Measurements from ENCODE around the gene HACD3. TPM values are rescaled to one million over a fixed set of nuclear protein-coding genes. Genes with fewer than 3 reads are reported as not detected.
"Not testable (repeated sequence)": the region's sequence is repeated elsewhere in the genome, so short reads cannot be mapped to it uniquely, and the experiment has no call there.

The HACD3 gene
- polyA plus RNA-seq, 2 of the 4 experiments (the other 2 are of a cell fraction) = 151 to 212 TPM

DNA sequence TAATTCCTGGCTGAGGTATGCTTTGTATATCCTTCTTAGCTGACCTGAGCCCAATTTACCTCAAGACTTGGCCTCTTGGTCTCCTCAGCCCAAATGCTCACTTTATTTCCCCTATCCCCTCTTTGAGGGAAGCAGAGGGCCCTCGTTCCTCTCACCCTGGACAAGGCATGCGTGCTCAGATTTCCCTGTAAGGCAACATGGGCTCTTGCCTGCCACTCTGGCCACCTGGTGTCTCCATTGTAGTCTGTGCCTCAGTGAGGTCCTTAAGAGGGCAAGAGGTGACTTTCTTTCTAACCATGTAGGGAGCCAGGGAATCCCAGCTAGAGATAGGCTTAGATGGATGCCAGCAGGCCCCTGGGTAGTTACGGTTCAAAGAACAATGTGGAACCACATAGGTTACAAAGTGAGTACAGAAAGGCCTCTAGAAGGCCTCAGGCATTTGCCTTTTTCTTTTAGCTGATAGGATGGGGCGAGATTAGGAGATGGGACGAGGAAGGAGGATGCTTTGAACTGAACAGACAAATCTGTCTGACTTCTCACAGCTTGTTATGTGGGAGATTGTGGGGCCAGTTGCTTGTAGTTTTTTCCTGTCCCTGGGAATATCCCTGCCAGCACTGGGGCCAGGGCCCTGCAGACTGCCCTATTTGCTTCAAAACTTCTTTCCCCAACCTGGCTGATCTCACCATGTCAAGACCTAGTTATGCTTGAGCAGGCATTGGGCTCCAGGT, 81.8 kb downstream of the HACD3 start:
- H3K4me1 ChIP-seq = peaks cover 18% of the 10 kb centered on the region
- WGBS (ENCODE audit: missing lambda C conversion rate) = 91% methylated on average over 5 of the region's 5 CpGs
- ChIA-PET POLR2A (interaction anchor here (0.6 to 3.3 kb wide), 6 partner anchors 13 to 307 kb away, joined by 3 to 62 read pairs (median 4); partner anchors contain the start of genes RAB11A and RNU5B-1), CTCF (interaction anchor here (1.1 to 5.6 kb wide), 15 partner anchors 10 to 569 kb away, joined by 3 to 43 read pairs (median 9); partner anchors contain the start of genes RAB11A and SLC24A1)
- TF ChIP-seq HOXB5 (CRISPR knock-in tag; IDR thresholded peaks at IDR 0.05) = no peak
- no peak for TF ChIP-seq HEYL (CRISPR knock-in tag; IDR thresholded peaks at IDR 0.05)
- TF ChIP-seq JUN (IDR thresholded peaks at IDR 0.05) = no peak
- no peak for TF ChIP-seq FOSL2 (IDR thresholded peaks at IDR 0.05)
- TF ChIP-seq FOSL2 (CRISPR knock-in tag; IDR thresholded peaks at IDR 0.05) = no peak
- no peak for TF ChIP-seq NR3C1 (IDR thresholded peaks at IDR 0.05)
- no peaks in the 10 kb centered on the region for H3K9me3 ChIP-seq
- FAIRE-seq (no peak), DNase-seq (ENCODE audit: low read depth in 1 of 2, low spot score in 1 of 2) (peak in 1 of 2 experiments; percentile 13), ATAC-seq (no peak)
- H3K4me3 ChIP-seq = peak overlapping the region; percentile 83
- H3K27ac ChIP-seq = peak overlapping the region; percentile 93 to 94
- H3K4me2 ChIP-seq = peak overlapping the region; percentile 94

DNA sequence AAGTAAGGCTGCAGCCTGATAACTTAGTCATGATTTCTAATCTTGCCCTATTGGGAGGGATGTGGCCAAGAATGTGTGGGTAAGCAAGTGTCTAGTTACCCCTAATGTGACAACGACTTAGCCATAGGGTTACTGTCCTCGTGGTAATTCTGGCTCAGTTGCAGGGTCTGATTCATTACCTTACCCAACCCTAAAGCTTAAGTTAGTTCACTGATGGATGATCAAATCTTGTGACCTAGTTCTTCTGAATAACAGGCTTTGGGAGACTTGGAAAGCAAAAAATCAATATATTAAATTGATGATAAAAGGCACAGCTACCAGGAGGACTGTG, 82.3 kb downstream of the HACD3 start:
- Histone ChIP-seq H3K27ac (no peak overlapping the region), H3K4me1 (peaks cover 18% of the 10 kb centered on the region), H3K4me3 (no peak overlapping the region), H3K9me3 (no peaks in the 10 kb centered on the region), H3K4me2 (no peak overlapping the region; the same call in 2 of the 3 replicates)
- no peak for TF ChIP-seq GATA3 (IDR thresholded peaks at IDR 0.05; ENCODE audit: borderline replicate concordance)
- no peak for TF ChIP-seq FOXS1 (CRISPR knock-in tag; IDR thresholded peaks at IDR 0.05)
- TF ChIP-seq ZC3H11A (IDR thresholded peaks at IDR 0.05) = no peak
- no peak for ATAC-seq
- DNase-seq (ENCODE audit: low read depth in 1 of 2, low spot score in 1 of 2) = no peak
- CTCF ChIA-PET = interaction anchor here (2.4 to 5.6 kb wide), 8 partner anchors 10 to 257 kb away, joined by 8 to 43 read pairs (median 14); partner anchors contain the start of genes RAB11A and SLC24A1
- WGBS (ENCODE audit: missing lambda C conversion rate) = 24% methylated on average over 2 of the region's 2 CpGs
- POLR2A ChIA-PET = interaction anchor here (0.7 to 3.3 kb wide), 3 partner anchors 191 to 257 kb away, joined by 3 to 62 read pairs (median 4); partner anchors contain the start of gene RAB11A
- FAIRE-seq = no peak

DNA sequence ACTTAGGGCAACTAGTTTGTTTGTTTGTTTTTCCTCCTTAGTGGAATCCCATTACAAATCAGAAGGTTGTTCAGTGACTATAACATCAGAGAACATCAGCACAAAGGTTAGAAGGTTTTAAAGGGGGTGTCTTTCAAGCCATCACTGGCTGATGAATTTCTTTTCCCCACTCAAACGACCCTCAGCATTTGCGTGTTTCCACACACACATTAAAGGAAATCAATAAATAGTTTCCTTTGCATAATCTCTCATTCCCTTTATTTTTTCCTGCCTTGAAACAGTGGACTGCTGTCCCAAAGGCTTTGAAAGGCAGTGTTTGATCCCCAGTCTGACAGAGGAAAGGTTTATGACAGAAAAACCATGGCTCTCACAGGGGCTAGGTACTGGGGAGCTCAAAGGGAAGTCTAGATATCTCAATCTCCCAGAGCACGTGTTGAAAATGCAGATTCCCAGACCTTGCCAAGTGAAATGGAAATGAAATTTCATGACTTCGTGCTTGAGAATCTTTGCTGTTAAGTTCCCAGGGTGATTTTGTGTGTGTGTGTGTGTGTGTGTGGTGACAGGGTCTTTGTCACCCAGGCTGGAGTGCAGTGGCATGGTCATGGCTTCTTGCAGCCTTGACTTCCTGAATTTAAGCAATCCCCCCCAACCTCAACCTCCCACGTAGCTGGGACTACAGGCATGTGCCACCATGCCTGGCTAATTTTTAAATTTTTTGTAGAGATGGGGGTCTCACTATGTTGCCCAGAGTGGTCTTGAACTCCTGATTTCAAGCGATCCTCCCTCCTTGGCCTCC, 82.9 kb downstream of the HACD3 start:
- no peak overlapping the region for H3K4me3 ChIP-seq
- no peaks in the 10 kb centered on the region for H3K9me3 ChIP-seq
- no peak for DNase-seq (ENCODE audit: low read depth in 1 of 2, low spot score in 1 of 2)
- POLR2A ChIA-PET = interaction anchor here (0.7 kb wide), 2 partner anchors 191 to 256 kb away, joined by 3 to 4 read pairs; partner anchors contain the start of gene RAB11A
- H3K4me2 ChIP-seq = no peak overlapping the region
- CTCF ChIA-PET = interaction anchor here (1.0 to 5.6 kb wide), 8 partner anchors 9 to 256 kb away, joined by 3 to 43 read pairs (median 14); partner anchors contain the start of genes RAB11A and SLC24A1
- H3K27ac ChIP-seq = no peak overlapping the region
- no peak for ATAC-seq
- no peak for FAIRE-seq
- TF ChIP-seq, protein P1, sequence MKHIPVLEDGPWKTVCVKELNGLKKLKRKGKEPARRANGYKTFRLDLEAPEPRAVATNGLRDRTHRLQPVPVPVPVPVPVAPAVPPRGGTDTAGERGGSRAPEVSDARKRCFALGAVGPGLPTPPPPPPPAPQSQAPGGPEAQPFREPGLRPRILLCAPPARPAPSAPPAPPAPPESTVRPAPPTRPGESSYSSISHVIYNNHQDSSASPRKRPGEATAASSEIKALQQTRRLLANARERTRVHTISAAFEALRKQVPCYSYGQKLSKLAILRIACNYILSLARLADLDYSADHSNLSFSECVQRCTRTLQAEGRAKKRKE (CRISPR knock-in tag; IDR thresholded peaks at IDR 0.05; ENCODE audit: low read depth) = no peak
- TF ChIP-seq MAZ (IDR thresholded peaks at IDR 0.05; ENCODE audit: borderline replicate concordance, low read depth, low read length) (no peak), CBX2 (IDR thresholded peaks at IDR 0.05; ENCODE audit: borderline replicate concordance, low read depth) (no peak), RAD21 (conservative IDR thresholded peaks at IDR 0.05 in 1 of 2, IDR thresholded peaks at IDR 0.05 in 1 of 2) (no peak), TFCP2L1 (CRISPR knock-in tag; IDR thresholded peaks at IDR 0.05) (no peak), HOXB13 (CRISPR knock-in tag; IDR thresholded peaks at IDR 0.05; ENCODE audit: low read depth) (no peak), ZSCAN20 (CRISPR knock-in tag; IDR thresholded peaks at IDR 0.05) (no peak), ESRRA (IDR thresholded peaks at IDR 0.05; ENCODE audit: borderline replicate concordance, low read length) (no peak), KDM1A (IDR thresholded peaks at IDR 0.05; ENCODE audit: low read depth) (no peak), POLR2AphosphoS2 (conservative IDR thresholded peaks at IDR 0.05; ENCODE audit: low read length) (no peak), POLR2A (IDR thresholded peaks at IDR 0.05; ENCODE audit: low read length) (no peak), RNF2 (IDR thresholded peaks at IDR 0.05; ENCODE audit: borderline replicate concordance, low read depth) (no peak), PHF8 (IDR thresholded peaks at IDR 0.05; ENCODE audit: borderline replicate concordance, low read depth) (no peak)
- TF ChIP-seq, protein P2, sequence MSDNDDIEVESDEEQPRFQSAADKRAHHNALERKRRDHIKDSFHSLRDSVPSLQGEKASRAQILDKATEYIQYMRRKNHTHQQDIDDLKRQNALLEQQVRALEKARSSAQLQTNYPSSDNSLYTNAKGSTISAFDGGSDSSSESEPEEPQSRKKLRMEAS (IDR thresholded peaks at IDR 0.05) = no peak
- H3K4me1 ChIP-seq = peaks cover 18% of the 10 kb centered on the region
- WGBS (ENCODE audit: missing lambda C conversion rate) = 62% methylated on average over 6 of the region's 6 CpGs

DNA sequence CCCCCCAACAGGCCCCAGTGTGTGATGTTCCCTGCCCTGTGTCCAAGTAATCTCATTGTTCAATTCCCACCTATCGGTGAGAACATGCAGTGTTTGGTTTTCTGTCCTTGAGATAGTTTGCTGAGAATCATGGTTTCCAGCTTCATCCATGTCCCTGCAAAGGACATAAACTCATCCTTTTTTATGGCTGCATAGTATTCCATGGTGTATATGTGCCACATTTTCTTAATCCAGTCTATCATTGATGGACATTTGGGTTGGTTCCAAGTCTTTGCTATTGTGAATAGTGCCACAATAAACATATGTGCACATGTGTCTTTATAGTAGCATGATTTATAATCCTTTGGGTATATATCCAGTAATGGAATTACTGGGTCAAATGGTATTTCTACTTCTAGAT, 85.6 kb downstream of the HACD3 start:
- H3K4me3 ChIP-seq; H3K27ac ChIP-seq; POLR2A ChIA-PET; H3K4me1 ChIP-seq; FAIRE-seq; H3K4me2 ChIP-seq; H3K9me3 ChIP-seq; ATAC-seq; CTCF ChIA-PET; DNase-seq (ENCODE audit: low read depth in 1 of 2, low spot score in 1 of 2): not testable (repeated sequence)
- 100% methylated on average over 1 of the region's 1 CpG for WGBS (ENCODE audit: missing lambda C conversion rate)
